GM18517 (cell line): ENCODE measurements around the gene FAF1.

Source experiments
- ATAC-seq: cut with Tn5 transposase; IDR thresholded peaks from one replicate; pipeline ENCODE4 v1.9.1; 2021; ENCODE audit warnings: mild to moderate bottlenecking, moderate library complexity; ENCODE audit not compliant: unreplicated experiment

The FAF1 gene

DNA sequence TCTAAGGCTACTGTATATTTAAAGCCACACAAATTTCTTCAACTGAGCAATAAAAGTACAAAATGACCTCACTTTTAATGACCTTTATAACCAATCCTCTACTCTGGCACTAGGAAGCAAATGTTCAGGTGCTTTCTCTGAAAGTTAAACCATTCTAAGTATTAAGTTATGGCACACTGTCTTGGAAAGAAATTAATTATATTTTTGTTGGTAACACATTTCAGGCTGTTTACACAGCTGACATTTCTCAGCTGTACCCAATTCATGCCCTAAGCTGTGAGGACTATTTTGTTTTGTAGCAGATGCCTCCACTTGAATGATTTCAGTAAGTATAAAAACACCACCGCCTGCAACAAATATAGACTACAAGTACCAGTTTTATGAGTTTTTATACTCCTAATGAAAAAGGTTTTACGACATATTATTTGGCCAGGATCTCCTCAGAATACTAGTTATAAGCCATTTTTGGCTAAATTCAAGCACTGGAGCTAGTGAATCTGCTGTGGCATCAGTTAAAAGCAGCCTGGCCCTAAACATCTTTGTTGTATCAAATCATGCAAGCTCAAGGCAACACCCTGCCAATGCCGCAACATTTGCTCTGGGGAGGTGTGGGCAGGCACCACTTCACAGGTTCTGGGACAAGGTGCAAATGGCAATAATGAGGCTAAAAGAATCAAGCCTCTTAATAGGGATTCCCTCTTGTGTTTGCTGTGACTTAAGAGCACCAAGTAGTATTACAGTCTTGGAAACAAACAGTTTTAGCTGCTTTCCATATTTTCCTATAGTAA lies 308.4 kb downstream of the FAF1 start:
- ATAC-seq, result no peak

DNA sequence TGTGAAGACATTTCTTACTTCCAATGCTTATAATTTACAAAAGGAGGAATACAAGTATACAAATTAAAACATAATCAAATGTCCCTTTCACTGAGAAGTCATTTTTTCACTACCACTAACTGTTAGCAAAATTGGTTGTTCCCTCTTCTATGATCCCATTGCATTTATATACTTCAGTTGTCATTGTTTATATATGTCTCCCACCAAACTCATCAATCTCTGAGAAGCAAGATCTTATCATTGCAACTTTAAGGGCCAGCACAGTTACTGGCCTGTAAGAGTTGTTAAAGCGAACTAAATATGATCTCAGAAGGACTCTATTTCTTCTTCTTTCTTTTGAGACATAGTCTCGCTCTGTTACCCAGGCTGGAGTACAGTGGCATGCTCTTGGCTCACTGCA lies 313.5 kb downstream of the FAF1 start:
- ATAC-seq, result no peak

DNA sequence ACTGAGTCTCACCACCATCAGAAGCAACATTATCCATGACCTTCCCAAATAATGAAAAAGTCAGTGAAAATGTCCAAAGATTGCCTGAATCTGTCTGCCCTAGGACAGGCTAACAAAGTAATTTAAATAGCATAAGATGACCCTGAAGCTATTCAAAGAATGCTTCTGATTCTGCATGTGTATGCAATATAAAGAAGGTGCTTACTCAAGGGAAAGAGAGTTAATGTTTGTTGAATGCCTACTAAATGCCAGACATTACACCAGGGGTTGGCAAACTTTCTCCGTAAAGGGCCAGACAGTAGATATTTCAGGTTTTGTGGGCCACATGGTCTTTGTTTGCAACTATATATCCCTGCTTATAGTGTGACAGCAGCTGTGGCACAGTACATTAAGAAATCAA lies 314.9 kb downstream of the FAF1 start:
- no peak for ATAC-seq

DNA sequence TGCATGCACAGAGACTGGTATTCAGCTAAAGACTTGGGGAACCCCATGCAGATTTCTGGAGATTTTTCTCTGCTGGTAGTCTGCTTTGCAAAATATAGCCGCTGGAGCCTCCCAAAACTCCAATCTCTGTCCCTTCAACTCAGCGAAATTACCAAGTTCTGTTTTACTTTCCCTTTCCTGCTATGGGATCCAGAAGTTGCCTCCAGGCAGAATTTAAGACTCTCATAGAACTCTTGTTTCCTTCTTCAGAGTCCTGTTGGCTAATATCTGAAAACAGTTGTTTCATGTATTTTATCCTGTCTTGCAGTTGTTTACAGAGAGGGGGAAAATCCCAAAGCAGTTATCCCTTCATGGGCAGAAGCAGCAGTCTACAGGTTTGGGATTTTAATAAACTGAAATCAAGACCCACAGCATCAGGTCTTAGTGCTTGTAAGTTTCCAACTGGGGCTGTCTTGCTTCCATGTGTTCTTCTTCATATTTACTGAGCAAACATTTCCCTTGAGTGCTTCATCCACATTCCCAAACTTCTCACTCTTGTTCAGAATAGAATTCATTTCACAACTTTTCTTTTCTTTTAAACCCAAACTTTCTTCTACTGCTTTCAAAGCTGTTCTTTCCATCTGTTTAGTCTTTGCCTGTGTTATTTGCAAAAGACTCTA lies 315.5 kb downstream of the FAF1 start:
- no peak for ATAC-seq

DNA sequence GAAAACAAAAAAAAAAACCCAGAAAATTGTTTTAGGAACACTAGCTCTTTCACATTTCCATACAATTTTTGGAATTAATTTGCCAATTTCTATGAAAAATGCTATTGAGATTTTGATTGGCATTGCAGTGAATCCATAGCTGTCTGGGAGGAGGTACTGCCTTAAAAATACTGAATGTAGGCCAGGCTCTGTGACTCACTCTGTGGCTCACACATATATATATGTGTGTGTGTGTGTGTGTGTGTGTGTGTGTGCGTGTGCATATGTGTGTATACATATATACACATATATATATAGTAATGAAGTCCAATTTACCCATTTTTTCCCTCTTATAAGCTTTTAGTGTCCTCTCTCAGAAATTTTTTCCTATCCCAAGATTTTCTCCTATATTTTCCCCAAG lies 322.6 kb downstream of the FAF1 start:
- no peak for ATAC-seq

DNA sequence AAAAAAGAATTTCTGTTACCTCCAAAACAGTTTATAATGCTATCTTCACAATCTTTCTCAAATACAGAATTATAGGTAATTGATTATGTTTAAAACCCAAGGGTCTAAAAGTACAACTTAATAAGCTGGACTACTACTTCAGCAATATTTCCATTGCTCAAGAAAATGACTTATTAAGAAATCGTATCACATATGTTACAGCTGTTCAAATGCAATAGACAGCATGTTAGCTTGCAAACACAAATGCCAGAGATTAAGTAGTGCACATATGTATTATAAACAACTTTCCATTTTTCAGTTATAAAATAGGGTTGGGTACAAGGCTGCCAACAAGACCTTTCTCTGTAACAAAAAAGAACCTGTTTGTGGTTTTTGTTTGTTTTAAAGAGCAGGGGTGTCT lies 325.8 kb downstream of the FAF1 start:
- no peak for ATAC-seq

DNA sequence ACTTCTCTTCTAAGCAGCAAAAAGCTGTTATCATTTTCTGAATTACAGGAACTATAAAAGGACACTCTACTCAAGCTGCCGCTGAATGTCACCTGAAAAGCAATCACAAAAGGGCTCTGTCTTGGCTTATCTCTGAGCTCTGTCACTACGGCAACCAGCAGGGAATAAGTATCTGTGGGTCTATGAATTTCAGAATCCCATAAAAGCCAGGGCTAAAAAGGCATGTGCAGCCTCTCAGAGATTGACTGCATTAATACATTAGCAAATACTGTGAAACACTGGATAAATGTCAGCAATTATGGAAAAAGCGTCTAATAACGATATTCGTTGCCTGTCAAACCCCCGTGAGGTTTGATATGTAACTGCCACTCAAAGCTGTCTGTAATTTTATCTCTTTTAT lies 326.6 kb downstream of the FAF1 start:
- no peak for ATAC-seq

DNA sequence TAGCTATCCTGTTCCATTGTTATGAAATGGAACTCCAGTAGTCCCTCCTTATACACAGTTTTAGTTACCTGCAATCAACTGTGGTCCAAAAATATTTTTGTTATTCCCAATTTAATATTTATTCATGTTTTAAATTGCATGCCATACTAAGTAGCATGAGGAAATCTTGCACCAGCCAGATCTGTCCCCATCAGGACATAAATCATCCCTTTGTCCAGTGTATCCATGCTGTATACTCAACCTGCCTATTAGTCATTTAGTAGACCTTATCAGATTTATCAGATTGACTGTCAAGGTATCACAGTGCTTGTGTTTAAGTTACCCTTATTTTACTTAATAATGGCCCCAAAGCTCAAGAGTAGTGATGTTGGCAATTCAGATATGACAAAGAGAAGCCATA lies 328.9 kb downstream of the FAF1 start:
- ATAC-seq, result no peak

DNA sequence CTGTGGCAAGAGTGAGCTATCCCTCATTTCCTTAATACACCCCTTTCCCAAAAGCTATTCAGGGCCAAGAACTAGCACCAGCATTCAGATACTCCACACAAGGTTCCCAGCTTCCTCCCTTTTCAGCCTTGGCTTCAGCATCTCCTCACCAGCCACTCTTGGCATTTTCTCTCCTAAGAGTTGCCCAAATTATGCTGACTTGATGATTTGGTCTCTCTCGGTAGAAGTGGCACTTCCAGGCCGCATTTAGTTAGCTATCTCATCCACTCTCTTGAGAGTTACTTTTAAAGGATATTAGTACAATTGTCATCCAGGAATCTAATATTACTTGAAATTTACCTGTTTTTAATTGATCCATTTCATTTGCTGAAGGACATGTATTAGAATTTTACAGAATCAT lies 337.8 kb downstream of the FAF1 start:
- ATAC-seq, result no peak

DNA sequence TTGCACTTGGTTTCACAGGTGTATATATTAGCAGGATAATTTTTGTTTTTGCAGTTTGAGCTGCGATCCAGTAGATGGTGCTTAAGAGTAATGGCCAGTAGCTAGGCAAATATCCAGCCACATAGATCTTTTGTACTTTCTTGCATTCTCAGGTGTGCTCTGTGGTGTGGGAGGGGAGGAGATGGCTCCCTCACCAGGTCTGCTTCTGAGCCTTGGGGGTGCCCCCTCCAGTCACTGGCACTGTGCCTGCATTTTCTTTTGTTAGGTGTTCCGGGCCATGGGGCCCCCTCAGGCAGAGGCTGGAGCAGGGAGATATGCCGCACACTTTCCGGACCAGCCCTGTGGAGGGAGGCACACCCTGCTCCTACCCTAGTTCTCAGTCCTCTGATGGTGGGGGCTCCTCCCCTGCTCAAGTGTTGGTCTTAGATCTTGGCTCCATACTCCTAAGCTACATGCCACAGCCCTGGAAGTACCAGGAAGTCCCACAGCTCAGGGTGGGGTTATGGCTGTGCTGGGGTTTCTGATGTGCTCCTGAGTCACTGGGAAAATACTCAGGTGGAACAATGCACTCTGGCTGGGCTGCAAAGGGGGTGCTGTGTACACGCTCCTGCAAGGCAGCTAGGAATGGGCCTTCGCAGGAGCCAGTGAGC lies 339.3 kb downstream of the FAF1 start:
- no peak for ATAC-seq

DNA sequence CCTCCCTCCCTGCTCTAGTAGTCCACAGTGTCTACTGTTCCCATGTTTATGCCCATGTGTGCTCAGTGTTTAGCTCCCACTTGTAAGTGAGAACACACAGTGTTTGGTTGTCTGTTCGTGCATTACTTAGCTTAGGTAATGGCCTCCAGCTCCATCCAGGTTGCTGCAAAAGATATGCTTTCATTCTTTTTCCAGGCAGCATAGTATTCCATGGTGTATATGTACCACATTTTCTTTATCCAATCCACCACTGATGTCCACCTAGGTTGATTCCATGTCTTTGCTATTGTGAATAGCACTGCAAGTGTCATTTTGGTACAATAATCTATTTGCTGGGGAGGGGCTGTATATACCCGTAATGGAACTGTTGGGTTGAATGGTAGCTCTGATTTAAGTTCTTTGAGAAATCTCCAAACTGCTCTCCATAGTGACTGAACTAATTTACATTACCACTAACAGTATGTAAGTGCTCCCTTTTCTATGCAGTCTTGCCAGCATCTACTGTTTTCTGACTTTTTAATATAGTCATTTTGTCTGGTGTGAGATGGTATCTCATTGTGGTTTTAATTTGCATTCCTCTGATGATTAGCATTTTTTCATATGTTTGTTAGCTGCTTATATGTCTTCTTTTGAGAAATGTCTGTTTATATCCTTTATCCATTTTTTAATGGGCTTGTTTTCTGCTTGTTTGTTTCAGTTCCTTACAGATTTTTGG lies 344.9 kb downstream of the FAF1 start:
- ATAC-seq, result no peak

DNA sequence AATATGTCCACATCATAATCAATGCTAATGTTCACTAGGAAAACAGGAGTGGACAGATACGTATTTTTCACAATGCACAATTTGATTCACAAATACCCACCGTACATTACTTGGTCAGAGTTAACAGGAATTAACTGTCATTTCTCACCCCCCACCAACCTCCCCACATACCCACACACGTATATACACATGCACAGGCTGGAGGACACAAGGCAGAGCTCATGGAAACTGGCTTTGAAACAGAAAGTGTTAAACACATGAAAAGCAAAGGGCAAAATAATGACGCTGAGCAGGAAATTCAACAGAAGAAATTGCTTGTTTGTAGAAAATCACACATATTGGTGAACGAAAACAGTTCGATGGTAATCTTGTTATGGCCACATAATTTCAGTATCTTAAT lies 348.4 kb downstream of the FAF1 start:
- no peak for ATAC-seq

DNA sequence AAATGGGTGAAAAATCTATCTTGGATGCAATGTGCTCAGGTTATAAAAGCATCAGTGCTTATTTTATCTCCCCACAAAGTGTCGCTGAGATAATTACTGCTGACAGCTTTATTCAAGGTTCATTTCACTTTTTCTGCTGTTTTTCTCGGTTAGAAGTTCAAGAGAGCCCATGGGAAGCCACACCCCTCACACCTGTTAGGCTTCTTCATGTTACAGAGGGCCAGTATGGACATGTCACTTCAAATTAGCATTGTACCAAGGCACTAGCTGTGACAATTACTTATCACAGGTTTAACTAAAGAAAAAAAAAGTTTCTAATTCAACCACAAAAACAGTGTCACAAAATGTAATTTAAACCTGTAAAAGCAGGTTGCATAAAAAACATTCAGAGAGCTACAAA lies 349.5 kb downstream of the FAF1 start:
- peak; percentile 78 for ATAC-seq

DNA sequence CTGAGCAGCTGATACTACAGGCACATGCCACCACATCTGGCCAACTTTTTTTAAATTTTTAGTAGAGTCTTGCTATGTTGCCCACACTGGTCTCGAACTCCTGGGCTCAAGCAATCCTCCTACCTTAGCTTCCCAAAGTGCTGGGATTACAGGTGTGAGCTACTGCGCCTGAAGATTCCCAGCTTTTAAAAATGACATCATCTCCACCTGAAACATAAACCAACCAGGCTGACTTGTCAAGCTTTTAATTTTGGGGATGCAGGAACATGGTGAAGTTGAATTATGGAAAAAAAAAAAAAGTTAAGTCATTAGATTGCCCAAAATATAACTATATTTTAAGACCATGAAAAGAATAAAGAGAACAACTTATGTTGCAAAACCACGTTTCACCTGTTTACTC lies 350.6 kb downstream of the FAF1 start:
- ATAC-seq, result no peak

DNA sequence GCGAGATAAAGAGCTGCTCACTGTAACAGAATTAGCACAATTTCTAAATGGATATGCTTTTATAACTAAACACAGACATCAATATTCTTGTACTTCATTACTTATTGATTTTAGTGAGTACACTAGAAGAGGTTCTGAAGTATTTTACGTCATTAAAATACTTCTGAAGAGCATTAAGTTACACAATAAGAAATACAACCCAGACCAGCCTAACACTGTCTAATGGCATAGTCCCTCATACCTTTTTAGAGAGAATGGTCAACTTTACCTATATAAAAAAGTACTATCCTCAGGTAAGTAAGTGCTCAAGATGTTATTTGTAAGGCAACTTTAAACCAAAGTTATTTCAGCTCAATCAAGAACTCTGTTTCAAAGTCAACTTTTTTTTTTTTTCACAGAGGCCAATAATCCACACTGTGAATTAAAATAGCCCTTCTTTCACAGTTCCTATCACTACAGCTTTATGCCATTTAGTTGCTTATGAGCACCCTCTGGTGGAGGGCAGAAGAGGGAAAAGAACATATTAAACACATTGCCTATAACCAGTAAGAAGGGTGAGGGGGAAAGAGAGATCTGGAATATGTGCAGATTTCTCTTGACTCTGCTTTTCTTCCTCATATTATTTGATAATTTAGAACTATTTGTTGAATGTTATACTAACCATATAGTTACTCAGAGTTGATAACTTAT lies 354.7 kb downstream of the FAF1 start:
- ATAC-seq, result no peak

DNA sequence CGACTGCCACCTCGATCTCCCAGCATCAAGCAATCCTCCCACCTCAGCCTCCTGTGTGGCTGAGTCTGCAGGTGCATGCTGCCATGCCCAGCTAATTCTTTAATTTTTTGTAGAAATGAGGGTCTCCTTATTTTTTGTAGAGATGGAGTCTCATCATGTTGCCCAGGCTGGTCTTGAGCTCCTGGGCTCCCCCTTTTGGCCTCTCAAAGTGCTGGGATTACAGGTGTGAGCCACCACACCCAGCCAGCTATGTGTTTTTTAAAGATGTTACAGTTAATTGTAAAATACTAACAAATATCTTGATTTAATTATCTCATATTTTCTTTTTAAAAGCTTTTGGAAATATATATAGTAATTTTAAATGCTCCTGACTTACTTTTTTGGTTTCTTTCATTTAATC lies 355.5 kb downstream of the FAF1 start:
- ATAC-seq, result no peak

DNA sequence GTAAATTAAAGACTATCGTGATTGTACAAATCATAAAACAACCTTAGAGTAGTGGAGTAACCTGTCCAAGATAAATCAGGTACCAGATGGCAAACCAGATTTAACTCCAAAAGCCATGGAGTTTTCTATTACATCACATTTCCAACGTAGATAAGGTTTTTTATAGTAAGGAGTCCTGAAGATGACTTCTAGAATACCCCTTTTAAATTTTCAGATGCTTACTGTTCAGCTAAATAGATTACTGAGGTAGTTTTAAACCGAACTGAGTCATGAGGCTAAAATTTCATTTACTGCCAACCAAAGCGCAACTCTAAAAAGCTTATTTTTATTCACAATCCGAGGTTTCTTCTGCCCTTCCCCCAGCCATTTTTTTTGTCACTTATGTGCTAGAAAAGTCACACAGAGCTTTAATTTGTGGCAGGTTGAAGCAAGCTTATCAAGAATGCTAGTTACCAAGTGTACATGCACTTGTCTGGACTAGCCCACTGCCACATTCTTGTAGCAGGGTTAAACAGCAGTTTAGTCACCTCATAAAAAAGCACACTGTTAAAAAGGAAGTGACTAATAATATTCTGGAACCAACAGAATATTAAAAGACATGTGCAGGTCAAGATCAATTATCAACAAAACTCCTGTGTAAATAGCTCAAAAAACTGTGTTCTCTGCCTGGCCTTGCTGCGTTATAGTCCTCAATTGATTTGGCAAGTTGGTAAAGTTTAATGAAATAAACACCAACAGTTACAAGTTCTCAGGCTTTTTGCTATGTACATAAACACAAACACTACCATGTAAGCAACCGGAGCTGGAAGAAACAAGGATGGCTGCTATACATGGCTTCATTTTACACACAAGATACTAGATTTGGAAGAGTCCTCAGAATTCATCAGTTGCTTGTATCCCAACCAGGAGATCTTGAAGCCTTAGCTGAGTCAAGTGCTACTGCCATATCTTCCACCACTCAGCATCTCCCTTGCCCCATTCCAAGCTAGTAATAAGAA lies 356.5 kb downstream of the FAF1 start:
- no peak for ATAC-seq

DNA sequence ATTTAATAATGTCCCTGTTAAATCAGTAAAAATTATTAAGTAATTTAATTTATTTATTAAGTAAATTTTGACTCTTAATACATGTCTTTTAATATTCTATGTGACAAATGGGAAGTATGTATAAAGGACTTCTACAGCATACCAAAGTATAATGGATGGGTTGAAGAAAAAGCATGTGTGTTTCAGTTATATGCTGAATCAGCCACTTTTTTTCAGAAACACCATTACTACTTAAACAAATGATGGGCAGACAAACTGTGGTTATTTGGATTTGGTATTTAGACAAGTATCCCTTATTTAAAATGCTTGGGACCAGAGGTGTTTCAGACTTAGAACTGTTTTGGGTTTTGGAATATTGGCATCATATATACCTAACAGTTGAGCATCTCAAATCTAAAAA lies 360.5 kb downstream of the FAF1 start:
- ATAC-seq, result no peak

DNA sequence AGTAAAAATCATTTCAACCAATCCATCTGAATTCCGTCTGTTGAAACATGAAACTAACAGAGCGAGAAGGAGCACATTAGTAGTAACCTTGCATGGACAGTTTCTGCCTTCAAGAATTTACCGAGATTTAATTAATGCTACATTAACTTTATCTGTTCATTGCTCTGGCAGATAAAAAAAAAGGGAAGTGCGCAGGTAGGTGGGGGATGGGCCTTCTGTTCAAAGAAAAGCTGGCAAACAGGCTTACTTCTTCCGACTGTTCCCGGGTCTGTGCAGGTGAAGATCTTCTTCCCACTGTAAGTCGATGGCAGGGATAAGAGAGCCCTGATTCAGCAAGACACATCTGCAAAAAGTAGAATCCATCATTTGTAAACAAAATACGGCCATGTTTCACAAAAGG lies 364.2 kb downstream of the FAF1 start:
- no peak for ATAC-seq

DNA sequence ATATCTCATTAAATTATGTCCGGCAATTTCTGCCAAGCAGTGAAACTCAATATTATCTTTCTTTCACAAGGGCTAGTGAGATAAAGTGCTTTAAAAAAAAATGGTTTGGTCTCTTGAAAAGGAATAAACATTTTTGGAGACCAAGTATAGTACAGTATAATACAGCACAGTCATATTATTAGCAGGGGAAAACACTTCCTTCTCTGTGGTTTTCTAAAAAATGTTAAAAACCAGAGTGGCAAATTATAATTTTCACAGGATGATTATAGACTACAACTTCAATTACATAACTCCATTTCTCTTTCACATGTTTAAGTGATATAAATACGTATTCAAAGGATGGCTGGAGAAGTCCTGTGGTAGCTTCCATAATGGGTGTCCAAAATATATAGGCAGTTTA lies 366.6 kb downstream of the FAF1 start:
- ATAC-seq, result no peak
